HG03039 (cell line): ENCODE results near the gene PITX3.
"Not testable (repeated sequence)": the region's sequence is repeated elsewhere in the genome, so short reads cannot be mapped to it uniquely, and the experiment has no call there.

Experiments
- ATAC-seq: cut with Tn5 transposase; IDR thresholded peaks from one replicate; pipeline ENCODE4 v1.9.1; 2021; ENCODE audit warnings: mild to moderate bottlenecking, moderate library complexity; ENCODE audit not compliant: unreplicated experiment

PITX3 gene

DNA sequence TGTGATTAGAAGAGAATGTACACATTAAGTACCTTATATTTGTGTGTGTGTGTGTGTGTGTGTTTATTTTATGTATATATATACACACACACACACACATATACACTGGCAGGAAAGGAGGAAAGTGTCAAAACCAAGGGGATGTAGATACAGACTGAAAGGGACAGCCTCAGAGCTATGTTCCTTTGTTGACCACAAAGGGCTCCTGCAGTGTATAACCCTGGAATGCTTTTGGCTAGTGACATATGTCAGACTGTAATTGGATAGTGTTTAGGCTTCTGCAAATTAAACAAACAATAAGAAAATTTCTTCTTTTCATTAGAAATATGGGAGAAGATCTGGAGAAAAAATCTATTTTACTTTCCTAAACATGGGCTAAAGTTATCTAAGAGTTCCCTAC lies 19.9 kb upstream of the PITX3 start:
- no peak for ATAC-seq

DNA sequence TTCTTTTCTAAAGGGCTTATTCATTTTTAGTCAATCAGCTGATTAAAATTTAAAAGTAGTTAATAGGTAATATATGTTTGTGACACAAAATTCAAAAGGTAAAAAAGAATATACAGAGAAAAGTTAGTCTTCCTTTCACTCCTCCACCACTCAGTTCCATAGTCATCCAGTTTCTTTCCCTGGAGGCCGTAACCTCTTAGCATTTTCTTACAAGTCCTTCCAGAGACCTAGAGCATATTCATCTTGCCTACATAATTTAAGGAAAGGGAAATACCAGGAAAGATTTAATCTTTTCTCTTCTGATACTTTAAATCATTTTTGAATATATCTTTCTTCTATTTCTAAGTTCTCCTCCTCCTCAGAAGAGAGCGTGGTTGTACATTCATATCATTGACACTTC lies 14.1 kb upstream of the PITX3 start:
- no peak for ATAC-seq

DNA sequence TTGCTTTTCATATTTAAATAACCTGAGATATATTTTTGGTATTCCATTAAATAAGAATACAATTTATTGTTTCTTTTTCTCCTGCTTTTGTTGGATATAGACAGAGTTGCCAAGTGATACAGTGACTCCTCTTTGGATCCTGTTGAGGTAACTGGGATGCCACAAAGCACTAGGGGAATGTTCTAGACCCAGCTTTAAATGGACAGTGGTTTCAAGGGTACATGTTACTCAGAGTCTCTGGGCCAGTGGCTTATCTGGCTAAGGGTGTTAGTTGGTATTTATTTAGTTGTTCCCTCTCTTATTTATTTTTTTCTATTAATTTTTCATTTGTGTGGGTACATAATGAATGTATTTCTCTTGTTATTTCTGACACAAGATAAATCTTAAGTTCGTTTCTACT lies 13.1 kb upstream of the PITX3 start:
- ATAC-seq = no peak

DNA sequence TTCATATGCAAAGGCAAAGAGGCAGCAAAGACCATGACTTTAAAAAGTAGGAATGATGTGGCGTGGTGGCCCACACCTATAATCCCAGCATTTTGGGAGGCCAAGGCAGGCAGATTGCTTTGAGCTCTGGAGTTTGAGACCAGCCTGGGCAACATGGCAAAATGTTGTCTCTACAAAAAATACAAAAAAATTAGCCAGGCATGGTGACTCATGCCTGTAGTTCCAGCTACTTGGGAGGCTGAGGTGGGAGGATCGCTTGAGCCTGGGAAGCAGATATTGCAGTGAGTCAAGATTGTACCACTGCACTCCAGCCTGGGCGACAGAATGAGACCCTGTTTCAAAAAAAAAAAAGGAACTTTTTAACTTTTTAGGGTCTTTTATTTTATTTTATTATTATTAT lies 11.2 kb upstream of the PITX3 start:
- not testable (repeated sequence) for ATAC-seq

DNA sequence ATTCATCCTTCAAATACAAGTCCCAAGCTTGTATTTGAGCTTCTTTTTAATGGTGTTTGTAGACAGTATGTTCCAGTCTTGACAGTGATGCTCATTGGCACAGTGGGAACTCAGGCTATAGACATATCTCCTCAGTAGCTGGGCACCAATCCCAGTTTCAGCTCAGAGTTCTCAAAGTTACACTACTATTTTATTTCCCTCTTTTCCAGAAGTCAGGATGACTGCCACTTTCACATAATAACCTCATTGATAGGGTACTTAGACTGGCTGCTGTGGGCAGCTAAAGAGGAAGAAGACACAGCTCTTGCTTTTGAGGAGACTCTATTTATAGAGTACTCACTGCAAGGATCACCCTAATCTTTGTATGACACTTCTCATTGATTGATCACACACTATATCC lies 6.4 kb upstream of the PITX3 start:
- ATAC-seq = no peak

DNA sequence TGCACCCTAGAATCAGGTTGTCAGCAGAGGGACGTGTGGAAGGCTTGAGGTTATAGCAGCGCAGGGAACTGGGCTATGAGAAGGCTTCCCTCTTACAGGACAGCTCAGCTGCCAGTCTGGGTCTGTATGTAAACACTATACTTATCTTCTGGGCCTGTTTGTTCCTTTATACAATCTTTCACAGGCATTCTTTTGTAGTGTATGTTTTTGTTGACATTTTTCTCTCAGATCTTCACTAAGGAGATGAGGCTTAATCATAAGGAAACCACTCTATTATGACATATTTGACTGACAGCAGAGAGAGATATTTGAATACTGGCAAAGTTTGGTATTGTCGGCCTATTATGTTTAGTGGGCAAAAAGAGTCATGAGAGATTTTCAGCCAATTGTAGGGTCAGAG lies 4.9 kb upstream of the PITX3 start:
- ATAC-seq = no peak

DNA sequence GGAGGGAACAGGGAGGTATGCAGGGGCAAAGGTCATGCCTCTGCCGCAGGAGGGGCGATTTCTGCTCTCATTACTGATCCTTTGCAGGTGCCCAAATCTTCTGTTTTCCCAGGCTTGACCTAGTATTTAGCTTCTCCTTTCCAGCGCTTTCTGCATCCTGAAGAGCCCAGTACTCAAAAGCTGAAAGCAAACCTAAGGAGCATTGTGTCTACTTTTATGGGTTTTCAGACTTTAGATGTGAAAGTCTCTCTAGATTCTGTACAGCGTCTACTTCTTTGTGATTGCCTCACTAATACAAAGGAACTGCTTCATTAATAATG lies 4.6 kb upstream of the PITX3 start:
- no peak for ATAC-seq

DNA sequence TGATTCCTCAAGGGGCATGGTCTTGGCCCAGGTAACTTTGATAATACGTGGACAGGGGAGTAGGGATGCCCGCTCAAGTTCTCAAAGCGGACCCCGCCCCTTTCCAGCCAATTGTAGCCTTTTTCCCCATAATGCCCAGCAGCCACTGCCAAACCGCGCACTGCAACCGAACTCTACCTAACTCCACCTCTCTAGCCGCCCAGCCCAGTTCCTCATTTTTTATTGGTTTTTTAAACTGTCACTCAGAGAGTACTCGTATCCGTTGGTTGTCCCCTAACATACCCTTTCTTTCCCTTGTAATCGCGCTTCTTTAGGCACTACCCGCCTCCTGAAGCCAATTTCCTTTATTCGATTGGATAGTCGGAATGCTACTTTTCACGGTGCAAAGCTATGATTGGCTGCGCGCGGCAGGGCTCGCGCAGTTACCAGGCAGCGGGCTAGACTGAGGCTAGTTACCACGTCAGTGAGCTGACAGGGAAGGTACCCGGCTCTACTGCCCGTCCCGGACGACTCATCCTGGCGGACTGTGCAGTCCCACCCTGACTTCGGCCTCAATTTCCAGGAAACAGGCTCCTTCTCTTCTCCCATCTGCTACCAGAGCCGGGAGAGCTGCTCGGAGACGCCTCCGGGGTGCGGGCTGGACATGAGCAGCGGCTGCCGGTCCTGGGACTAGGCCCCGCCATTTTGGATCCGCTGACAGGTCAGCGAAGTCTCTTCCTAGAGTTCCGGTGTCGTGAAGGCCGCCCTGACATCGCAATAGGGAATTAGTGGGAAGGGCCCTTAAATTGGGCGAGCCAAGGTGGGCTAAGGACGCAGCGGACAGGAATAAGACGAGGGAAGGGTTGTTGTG lies 4.0 kb upstream of the PITX3 start, which contains the start of gene GBF1:
Gene GBF1, plus strand, starts transcription at position 451 of the 850 bp plus-strand sequence. CDS start 13,407 bp downstream, outside the sequence.
- peak; percentile 80 for ATAC-seq

DNA sequence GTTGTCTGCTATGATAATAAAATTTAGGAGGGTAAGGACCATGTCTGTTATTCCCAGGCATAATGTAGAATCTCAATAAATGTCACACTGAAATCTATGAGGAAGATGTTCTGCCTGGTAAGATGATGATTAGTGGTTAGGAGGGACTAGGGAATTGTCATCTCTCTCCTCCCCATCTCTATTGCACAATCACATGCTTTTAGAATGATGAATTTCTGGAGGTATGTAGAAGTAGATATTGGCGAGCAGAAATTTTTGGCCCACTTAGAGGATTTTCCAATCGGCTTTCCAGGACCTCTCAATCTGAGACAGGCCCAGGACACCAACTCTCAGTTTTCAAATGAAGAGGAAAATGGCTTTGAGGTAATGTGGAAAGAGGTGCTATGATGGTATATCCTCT lies 2.0 kb upstream of the PITX3 start:
- no peak for ATAC-seq

DNA sequence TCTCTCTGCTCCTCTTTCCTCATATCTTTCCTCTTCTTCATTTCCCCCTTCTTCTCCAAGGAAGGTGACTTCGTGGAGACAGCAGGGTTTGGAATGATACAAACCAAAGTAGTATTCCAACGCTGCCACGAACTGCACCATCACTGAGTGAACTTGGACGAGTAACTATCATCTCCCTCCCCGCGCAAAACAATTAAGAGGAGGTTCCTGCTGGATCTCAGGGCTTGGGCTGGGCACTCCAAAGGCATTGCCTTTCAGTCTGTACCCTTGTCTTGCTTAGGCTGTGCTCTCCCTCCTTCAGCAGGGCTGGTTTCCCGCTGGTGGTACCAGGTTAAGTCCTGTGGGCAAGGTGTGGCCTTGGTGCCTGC lies 790 bp upstream of the PITX3 start:
- ATAC-seq = no peak

DNA sequence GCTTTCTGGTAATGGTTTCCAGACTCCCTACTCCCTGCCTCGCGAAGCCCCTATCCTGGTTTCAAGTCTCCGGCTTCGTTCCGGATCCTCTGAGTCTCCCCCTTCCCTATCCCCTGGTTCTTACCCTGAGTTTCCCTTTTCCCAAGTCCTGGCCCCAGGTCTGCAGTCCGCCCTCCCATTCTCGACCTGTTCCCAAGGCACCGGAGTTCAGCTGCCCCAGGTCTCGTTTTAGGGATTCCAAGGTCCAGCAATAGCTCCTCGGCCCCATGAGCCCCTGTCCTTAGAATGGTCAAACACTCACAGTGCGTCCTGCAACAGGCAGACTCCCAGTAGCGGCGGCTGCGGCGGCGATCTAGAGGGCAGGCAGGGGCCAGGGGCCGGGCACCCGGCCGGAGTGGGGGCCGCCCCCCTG lies 274 bp downstream of the PITX3 start:
- no peak for ATAC-seq

DNA sequence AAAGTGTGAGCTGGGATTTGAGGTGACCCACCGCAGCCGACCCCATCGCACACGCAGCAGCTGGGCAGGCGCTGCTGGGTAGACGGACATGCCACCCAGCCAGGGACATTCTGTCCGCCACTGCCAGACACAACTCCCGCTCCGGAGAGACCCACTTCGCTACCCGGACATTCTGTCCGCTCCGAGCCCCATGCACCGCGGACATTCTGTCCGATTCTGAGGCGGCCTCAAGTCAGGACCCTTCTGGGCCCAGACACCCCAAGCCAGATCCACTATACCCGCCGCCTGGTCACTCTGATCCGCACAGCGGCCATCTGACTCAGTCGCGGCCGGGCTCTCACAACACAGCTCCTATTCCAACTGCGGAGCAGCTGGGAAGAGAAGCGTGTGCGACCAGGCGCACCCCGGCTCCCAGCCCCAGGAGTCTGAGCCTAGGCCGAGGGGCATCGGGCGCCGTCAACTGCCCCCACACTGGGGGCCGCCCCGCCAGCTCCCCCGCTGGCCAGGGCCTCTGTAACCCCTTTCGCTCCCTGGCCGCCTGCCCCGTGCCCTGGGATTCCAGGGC lies 763 bp downstream of the PITX3 start:
- ATAC-seq = no peak

DNA sequence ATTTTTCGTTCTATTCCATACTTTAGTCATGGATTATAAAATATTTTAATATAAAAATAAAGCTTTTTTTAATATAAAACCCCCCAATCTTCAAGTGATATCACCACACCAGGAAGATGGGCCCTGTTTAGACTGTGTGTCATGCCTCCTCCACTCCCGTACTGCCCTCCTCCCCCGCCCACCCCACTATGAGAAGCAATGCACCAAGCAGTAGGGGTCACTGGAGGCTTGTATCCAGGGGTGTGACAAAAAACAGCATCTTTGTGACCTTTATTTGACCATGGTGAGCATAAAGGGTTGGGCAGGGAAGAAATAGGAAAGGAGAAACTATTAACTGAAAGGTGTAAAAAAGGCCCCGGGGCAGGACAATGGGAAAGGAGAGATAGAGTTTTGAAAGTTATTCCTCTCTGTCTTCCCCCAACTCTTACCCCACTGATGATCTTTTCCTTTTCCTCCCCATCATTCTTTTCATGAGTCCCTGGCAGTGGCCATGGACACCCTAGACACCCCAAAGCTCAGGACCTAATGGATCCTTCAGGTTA lies 3.5 kb downstream of the PITX3 start:
- ATAC-seq = no peak

DNA sequence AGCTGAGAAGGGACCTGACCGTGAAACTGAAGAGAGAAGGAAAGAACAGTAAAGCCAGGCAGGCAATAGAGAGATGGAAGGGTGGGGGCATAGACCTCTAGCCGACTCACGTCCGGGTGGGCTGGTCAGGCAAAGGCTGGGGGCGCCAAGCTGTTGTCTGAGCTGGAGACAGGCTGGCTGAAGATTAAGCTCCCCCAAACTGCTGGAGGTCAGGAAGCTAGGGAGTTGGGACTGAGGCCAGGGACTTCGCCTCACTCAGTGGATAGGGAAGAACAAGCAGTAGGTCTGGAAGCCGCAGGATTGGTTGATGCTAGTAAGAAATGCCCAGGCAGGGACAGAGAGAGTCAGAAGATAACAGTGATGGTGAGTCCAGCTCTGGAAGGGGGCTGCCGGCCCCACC lies 5.3 kb downstream of the PITX3 start:
- no peak for ATAC-seq

DNA sequence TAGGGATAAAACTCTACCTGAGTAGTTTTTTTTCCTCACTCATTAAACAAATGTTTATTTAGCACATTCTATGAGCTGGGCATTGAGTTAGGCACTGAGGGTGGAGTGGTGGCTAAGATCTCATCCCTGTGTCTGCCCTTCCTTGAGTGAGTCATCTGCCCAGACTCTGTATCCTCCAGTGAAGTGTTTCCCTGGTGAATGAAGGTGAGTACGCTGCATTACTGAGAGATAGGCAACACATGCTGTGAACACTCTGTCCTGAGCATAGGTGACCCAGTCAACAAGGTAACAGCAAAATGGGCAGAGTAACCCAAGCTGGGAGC lies 5.8 kb downstream of the PITX3 start:
- no peak for ATAC-seq

DNA sequence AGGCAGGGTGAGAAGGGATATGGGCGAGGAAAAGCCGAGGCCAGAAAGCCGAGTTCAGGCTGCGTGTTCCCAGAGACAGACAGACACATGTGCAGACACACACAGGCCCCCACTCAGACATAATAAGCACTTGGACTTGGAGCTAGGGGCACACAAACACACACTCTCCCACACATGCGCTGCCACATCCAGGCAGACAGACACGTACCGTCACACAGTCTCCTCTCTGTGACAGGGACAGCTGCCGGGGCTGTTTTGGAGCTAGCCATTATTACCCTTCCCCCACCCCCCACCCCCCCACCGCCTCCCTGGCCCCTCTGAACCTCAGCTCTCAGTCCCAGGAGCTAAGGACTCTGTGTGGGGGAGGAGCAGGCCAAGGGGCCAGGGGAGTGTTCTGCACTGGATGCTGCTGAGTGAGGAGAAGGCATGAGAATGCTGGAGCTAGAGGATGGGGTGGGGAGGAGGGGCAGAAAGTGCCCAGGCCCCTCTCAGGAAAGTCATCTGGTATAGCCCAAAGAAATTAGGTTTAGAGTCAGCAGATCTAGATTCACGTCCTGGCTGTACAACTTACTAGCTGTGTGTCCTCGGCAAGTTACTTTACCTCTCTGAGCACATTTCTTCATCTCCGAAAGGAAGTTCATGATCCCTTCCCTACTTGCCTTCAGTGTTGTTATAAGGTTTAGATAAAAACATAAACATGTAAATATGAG lies 6.3 kb downstream of the PITX3 start:
- ATAC-seq = no peak

DNA sequence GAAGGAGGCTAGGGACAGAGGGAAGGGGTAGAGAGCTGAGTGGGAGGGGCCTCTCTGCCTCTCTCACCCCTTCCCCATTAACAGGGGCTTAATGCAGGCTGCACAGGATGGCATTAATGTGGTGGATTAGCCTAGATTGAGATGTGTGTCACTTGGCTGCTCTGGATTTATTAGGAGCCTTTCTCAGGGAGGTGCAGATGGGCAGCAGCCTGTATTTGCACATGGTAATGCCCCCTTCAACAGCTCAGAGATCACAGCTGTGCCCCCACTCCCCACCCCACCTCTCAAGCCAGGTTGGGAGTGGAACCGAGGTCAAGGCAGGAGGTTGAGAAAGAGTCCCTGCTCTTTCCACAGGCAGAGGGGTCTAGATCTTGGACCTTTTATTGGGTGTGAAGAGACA lies 7.3 kb downstream of the PITX3 start:
- ATAC-seq = no peak

DNA sequence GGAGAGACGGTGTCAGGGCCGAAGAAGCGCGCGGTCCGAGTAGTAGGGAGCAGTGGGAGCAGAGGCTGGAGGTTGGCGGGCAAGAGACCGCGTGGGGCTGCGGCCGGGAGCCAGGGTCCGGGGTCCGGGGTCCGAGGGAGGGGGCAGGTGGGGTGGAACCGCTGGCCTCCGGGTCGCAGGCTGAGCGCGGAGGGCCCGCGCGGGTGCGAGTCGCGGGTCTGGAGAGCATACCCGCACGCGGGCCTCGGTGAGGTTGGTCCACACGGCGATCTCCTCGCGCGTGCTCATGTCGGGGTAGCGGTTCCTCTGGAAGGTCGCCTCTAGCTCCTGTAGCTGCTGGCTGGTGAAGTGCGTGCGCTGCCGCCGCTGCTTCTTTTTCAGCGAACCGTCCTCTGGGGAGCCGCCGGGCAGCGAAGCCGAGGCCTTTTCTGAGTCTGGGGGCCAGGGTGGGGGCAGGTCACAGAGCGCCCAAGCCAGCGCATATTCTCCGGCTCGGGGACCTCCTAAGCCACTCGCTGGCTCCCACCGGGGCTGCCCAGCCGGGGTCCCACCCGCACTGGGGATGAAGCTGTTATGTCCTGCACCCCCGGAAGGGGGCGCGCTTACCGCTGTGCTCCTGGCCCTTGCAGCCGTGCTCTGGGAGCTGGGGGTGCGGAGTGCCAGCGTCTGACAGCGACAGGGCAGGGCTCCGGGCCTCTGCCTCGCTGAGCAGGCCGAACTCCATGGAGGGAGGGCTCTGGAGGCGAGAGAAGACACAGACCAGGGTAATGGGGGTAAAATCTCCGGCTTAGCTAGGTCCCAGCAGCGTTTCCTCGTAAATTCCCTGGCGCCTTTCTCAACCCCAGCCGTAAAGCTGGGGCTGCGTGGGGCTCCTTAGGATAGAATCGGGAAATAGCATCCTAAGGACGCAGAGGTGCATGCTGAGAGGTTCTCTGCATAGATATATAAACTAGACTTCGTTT lies 9.7 kb downstream of the PITX3 start:
- no peak for ATAC-seq

DNA sequence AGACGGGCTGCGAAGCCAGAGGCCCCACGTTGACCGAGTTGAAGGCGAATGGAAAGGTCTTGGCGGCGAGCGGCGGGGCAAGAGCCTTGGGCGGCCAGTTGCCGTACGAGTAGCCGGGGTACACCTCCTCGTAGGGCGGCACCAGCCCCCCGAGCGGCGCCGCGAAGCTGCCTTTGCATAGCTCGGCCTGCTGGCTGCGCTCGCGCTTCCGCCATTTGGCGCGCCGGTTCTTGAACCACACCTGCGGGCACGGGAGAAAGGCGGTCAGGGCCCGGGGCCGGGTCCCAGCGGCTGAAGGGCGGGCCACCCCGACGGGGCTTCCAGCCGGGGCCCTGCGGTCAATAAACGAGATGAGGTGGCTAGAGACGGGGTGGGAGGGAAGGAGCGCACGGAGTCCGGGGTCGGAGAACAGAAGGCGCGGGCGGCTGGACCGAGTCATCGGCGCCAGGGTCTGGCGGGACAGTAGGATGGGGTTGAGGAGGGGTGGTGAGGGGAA lies 10.4 kb downstream of the PITX3 start:
- no peak for ATAC-seq

DNA sequence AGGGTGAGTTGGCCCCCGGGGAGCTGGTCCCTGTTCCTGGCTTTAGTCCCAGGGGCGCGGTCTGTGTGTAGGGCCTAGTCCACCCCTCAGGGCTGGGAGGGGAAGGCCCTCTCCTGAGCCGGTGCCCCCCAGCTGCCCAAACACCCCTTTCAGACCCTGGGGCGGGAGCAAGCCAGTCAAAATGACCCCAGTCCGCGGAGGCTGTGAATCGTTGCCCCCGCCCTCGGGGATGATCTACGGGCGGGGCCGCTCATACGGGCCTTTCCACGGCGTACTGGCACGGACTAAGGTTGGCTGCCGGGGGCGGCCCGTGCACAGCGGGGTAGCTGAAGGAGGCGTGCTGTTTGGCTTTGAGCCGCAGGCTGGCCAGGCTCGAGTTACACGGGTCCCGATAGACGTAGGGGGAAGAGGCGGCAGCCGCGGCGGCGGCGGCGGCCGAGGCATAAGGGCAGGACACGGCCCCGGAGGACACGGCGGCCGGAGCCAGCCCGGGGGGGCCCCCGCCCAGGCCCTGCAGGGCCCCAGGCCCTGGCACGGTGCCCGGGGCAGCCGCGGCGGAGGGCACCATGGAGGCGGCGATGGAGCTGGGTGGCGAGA lies 10.9 kb downstream of the PITX3 start:
- ATAC-seq = no peak
